A673 (cell line): ENCODE results near the gene AGAP1. TPM values are rescaled to one million over a fixed set of nuclear protein-coding genes. Genes with fewer than 3 reads are reported as not detected.

Experiments used
- BruUV-seq: library from RNA; stranded (reverse); fragments of 400-500 nt; replicated peaks from 2 replicates; lab custom pipeline; 2021; lab: Mats Ljungman, UMichigan
- CTCF ChIA-PET: fragments of 300-600 bp; sonication (Branson Sonifier 250); formaldehyde crosslinking; loops from one replicate; lab custom pipeline; 2022; ENCODE audit warnings: antibody characterized with exemption; lab: Charles Lee
- POLR2A ChIA-PET: fragments of 300-600 bp; sonication (Branson Sonifier 250); formaldehyde crosslinking; loops from one replicate; lab custom pipeline; 2022; ENCODE audit warnings: antibody characterized with exemption; ENCODE audit not compliant: low non-redundant PET; lab: Charles Lee
- DNase-seq: peaks from one replicate; pipeline ENCODE4 v3.0.0-alpha.2; 2015; ENCODE audit warnings: low spot score
- H3K27ac ChIP-seq: fragments of 200-600 bp; sonication (generic); 2 replicates; pipeline ENCODE4 v1.5.1; 2016; ENCODE audit warnings: mixed run types, low read depth, mild to moderate bottlenecking, mixed read lengths, antibody characterized with exemption, low read length; ENCODE audit not compliant: poor library complexity, severe bottlenecking
- H3K27me3 ChIP-seq: fragments of 200-600 bp; sonication (generic); replicated peaks from 2 replicates; pipeline ENCODE4 v1.6.1; 2017; ENCODE audit warnings: mixed run types, low read depth, mild to moderate bottlenecking, mixed read lengths, antibody characterized with exemption, low read length; ENCODE audit not compliant: insufficient read depth, poor library complexity
- H3K36me3 ChIP-seq: fragments of 200-600 bp; sonication (generic); 2 replicates; pipeline ENCODE4 v1.6.1; 2016; ENCODE audit warnings: mixed run types, mild to moderate bottlenecking, mixed read lengths, antibody characterized with exemption, low read length; ENCODE audit not compliant: insufficient read depth, poor library complexity, severe bottlenecking
- H3K4me1 ChIP-seq: fragments of 200-600 bp; sonication (generic); 2 replicates; pipeline ENCODE4 v1.6.1; 2017; ENCODE audit warnings: mixed run types, mild to moderate bottlenecking, mixed read lengths, antibody characterized with exemption, low read length; ENCODE audit not compliant: insufficient read depth, poor library complexity, severe bottlenecking
- H3K4me3 ChIP-seq: fragments of 200-600 bp; sonication (generic); 2 replicates; pipeline ENCODE4 v1.5.1; 2016; ENCODE audit warnings: low read depth, mixed run types, mild to moderate bottlenecking, mixed read lengths, low read length; ENCODE audit not compliant: poor library complexity, severe bottlenecking
- H3K9me3 ChIP-seq: fragments of 200-600 bp; sonication (generic); 2 replicates; pipeline ENCODE4 v1.6.1; 2016; ENCODE audit warnings: mixed run types, low read depth, mild to moderate bottlenecking, mixed read lengths, antibody characterized with exemption, low read length; ENCODE audit not compliant: poor library complexity, severe bottlenecking
- CTCF ChIP-seq: fragments of 300-800, 200-600 bp; sonication (generic); conservative IDR thresholded peaks from 2 replicates; pipeline ENCODE4 v1.5.1; 2017; ENCODE audit warnings: low read depth, mild to moderate bottlenecking, antibody characterized with exemption, low read length, moderate library complexity, mixed read lengths
- EZH2 ChIP-seq: fragments of 200-600 bp; sonication (generic); IDR thresholded peaks from 2 replicates; pipeline ENCODE4 v1.6.1; 2017; ENCODE audit warnings: borderline replicate concordance, low read depth, mild to moderate bottlenecking, mixed read lengths, antibody characterized with exemption, low read length; ENCODE audit not compliant: poor library complexity, severe bottlenecking
- intact Hi-C: fragments of 100-400 bp; cut with micrococcal nuclease; formaldehyde crosslinking; loops from one replicate; pipeline ENCODE4 v1.10.0; 2022; ENCODE audit not compliant: unreplicated experiment
- total RNA-seq: library from RNA; stranded (reverse); gene quantifications from 2 replicates; pipeline ENCODE4 v1.2.3, GENCODE V29; 2021

Gene AGAP1
- total RNA-seq, 1 experiment from 2014 or later, result 25.3 TPM

- Histone ChIP-seq H3K27me3 (no peaks in the 10 kb centered on the region), H3K36me3 (no peaks in the 10 kb centered on the region), H3K4me3 (no peak overlapping the region), H3K4me1 (no peaks in the 10 kb centered on the region), H3K27ac (no peak overlapping the region), H3K9me3 (no peaks in the 10 kb centered on the region)
- no peak for TF ChIP-seq EZH2
- no peak for TF ChIP-seq CTCF
- no TSS peak for BruUV-seq
- no peak for DNase-seq
- intact Hi-C loops, result no loop called here
- CTCF ChIA-PET, result no interaction called here
- POLR2A ChIA-PET, result no interaction called here
Observed at GRCh38 chr2:235530735-235531134, 36.9 kb downstream of the AGAP1 start.

GRCh38 chr2:235532307-235532706 lies 38.5 kb downstream of the AGAP1 start:
- ChIA-PET CTCF (no interaction called here), POLR2A (interaction anchor here (0.6 kb wide), 1 partner anchor 11 kb away, joined by 3 read pairs; no protein-coding TSS in a partner anchor)
- TF ChIP-seq EZH2 (no peak), CTCF (no peak)
- Histone ChIP-seq H3K36me3 (no peaks in the 10 kb centered on the region), H3K27ac (no peak overlapping the region), H3K9me3 (no peaks in the 10 kb centered on the region), H3K27me3 (no peaks in the 10 kb centered on the region), H3K4me1 (no peaks in the 10 kb centered on the region), H3K4me3 (no peak overlapping the region)
- intact Hi-C loops, result no loop called here
- BruUV-seq, result no TSS peak
- DNase-seq, result no peak

GRCh38 chr2:235533198-235533597 lies 39.4 kb downstream of the AGAP1 start:
- Histone ChIP-seq H3K9me3 (no peaks in the 10 kb centered on the region), H3K27ac (no peak overlapping the region), H3K27me3 (no peaks in the 10 kb centered on the region), H3K4me3 (no peak overlapping the region), H3K36me3 (no peaks in the 10 kb centered on the region), H3K4me1 (no peaks in the 10 kb centered on the region)
- ChIA-PET POLR2A (interaction anchor here (0.6 kb wide), 1 partner anchor 12 kb away, joined by 3 read pairs; no protein-coding TSS in a partner anchor), CTCF (no interaction called here)
- no peak for TF ChIP-seq EZH2
- TF ChIP-seq CTCF, result no peak
- BruUV-seq, result no TSS peak
- intact Hi-C loops, result no loop called here
- no peak for DNase-seq
